Activated naive CD4-positive, alpha-beta T cell treated with anti-CD3 and anti-CD28 coated beads for 36 hours (primary cell): ENCODE data around the gene LRRC7. TPM values are rescaled to one million over a fixed set of nuclear protein-coding genes. Genes with fewer than 3 reads are reported as not detected.

Source experiments
- CTCF ChIA-PET: fragments of 350-600 bp; sonication (Branson Sonifier 250); formaldehyde crosslinking; loops from one replicate; lab custom pipeline; 2021; ENCODE audit warnings: antibody characterized with exemption; lab: Charles Lee
- DNase-seq: peaks from one replicate; pipeline ENCODE4 v3.0.0-alpha.2; 2020
- H3K27ac Mint-ChIP-seq: one replicate; pipeline ENCODE4 v1.8.0; 2021; ENCODE audit warnings: mild to moderate bottlenecking, mixed read lengths
- H3K27me3 Mint-ChIP-seq: one replicate; pipeline ENCODE4 v1.8.0; 2021; ENCODE audit warnings: low read depth, mixed read lengths
- H3K36me3 Mint-ChIP-seq: one replicate; pipeline ENCODE4 v1.8.0; 2021; ENCODE audit warnings: low read depth, mixed read lengths
- H3K4me1 Mint-ChIP-seq: one replicate; pipeline ENCODE4 v1.8.0; 2021; ENCODE audit warnings: low read depth, mixed read lengths
- H3K4me3 Mint-ChIP-seq: one replicate; pipeline ENCODE4 v1.8.0; 2021; ENCODE audit warnings: mild to moderate bottlenecking, moderate library complexity, mixed read lengths
- H3K9me3 Mint-ChIP-seq: one replicate; pipeline ENCODE4 v1.8.0; 2021; ENCODE audit warnings: mixed read lengths
- intact Hi-C: fragments of 100-400 bp; cut with micrococcal nuclease; formaldehyde crosslinking; loops from one replicate; pipeline ENCODE4 v1.15.1; 2023
- total RNA-seq, 2 experiments: library from RNA; stranded (reverse); gene quantifications; one replicate each; pipeline ENCODE4 v1.2.3, GENCODE V29; 2021

The LRRC7 gene
- total RNA-seq, 2 experiments from 2014 or later, result not detected

- peaks cover 2% of the 10 kb centered on the region for H3K9me3 Mint-ChIP-seq
- no peak overlapping the region for H3K4me3 Mint-ChIP-seq
- H3K27ac Mint-ChIP-seq, result no peak overlapping the region
- CTCF ChIA-PET, result no interaction called here
- H3K27me3 Mint-ChIP-seq, result no peaks in the 10 kb centered on the region
- H3K4me1 Mint-ChIP-seq, result no peaks in the 10 kb centered on the region
- intact Hi-C loops, result no loop called here
- no peak for DNase-seq
- no peaks in the 10 kb centered on the region for H3K36me3 Mint-ChIP-seq
Observed at GRCh38 chr1:69827732-69828131, 260.0 kb downstream of the LRRC7 start.

DNA sequence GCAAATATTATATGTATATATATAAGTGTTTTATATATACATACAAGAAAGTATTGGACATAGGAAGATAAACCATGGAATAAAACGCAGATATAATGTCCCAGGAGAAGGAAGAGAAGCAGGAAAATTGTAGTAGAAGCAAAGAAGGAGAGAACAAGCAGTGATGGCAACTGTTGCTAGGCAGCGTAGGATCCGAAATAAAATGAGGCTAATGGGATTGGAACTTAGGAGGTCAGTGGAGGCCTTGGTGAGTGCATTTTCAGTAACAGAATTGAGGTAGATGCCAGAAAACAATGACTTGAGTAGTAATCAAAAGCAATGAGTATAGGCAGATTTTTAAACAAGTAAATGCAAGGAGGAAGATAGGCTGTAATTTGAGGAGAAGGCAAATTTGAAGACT, 265.8 kb downstream of the LRRC7 start:
- CTCF ChIA-PET, result no interaction called here
- H3K4me3 Mint-ChIP-seq, result no peak overlapping the region
- intact Hi-C loops, result no loop called here
- no peaks in the 10 kb centered on the region for H3K36me3 Mint-ChIP-seq
- H3K9me3 Mint-ChIP-seq, result no peaks in the 10 kb centered on the region
- H3K27ac Mint-ChIP-seq, result no peak overlapping the region
- H3K27me3 Mint-ChIP-seq, result no peaks in the 10 kb centered on the region
- H3K4me1 Mint-ChIP-seq, result no peaks in the 10 kb centered on the region
- DNase-seq, result no peak

- no peaks in the 10 kb centered on the region for H3K4me1 Mint-ChIP-seq
- DNase-seq, result no peak
- CTCF ChIA-PET, result no interaction called here
- H3K27me3 Mint-ChIP-seq, result no peaks in the 10 kb centered on the region
- no peaks in the 10 kb centered on the region for H3K9me3 Mint-ChIP-seq
- intact Hi-C loops, result no loop called here
- H3K36me3 Mint-ChIP-seq, result no peaks in the 10 kb centered on the region
- H3K27ac Mint-ChIP-seq, result no peak overlapping the region
- no peak overlapping the region for H3K4me3 Mint-ChIP-seq
Observed at GRCh38 chr1:69834336-69834735, 266.6 kb downstream of the LRRC7 start.

- CTCF ChIA-PET, result no interaction called here
- intact Hi-C loops, result no loop called here
- no peaks in the 10 kb centered on the region for H3K27me3 Mint-ChIP-seq
Observed at GRCh38 chr1:69835955-69836354, 268.2 kb downstream of the LRRC7 start.

GRCh38 chr1:69836971-69837636, 269.4 kb downstream of the LRRC7 start:
- CTCF ChIA-PET, result no interaction called here
- Mint-ChIP-seq H3K4me1 (no peaks in the 10 kb centered on the region), H3K27me3 (no peaks in the 10 kb centered on the region), H3K36me3 (no peaks in the 10 kb centered on the region), H3K4me3 (no peak overlapping the region), H3K9me3 (no peaks in the 10 kb centered on the region), H3K27ac (no peak overlapping the region)
- intact Hi-C loops, result no loop called here
- no peak for DNase-seq

More at GRCh38 chr1:69835955-69836354, 268.2 kb downstream of the LRRC7 start:
- no peak for DNase-seq
- Mint-ChIP-seq H3K4me1 (no peaks in the 10 kb centered on the region), H3K4me3 (no peak overlapping the region), H3K36me3 (no peaks in the 10 kb centered on the region), H3K27ac (no peak overlapping the region), H3K9me3 (no peaks in the 10 kb centered on the region)

- H3K4me1 Mint-ChIP-seq, result no peaks in the 10 kb centered on the region
- no peak overlapping the region for H3K4me3 Mint-ChIP-seq
- no peak for DNase-seq
- no peaks in the 10 kb centered on the region for H3K9me3 Mint-ChIP-seq
- H3K27ac Mint-ChIP-seq, result no peak overlapping the region
- CTCF ChIA-PET, result no interaction called here
- intact Hi-C loops, result no loop called here
- H3K36me3 Mint-ChIP-seq, result no peaks in the 10 kb centered on the region
- H3K27me3 Mint-ChIP-seq, result no peaks in the 10 kb centered on the region
Observed at GRCh38 chr1:69842326-69842725, 274.6 kb downstream of the LRRC7 start.

GRCh38 chr1:69845655-69846054, 277.9 kb downstream of the LRRC7 start:
- intact Hi-C loops, result no loop called here
- CTCF ChIA-PET, result no interaction called here
- Mint-ChIP-seq H3K9me3 (no peaks in the 10 kb centered on the region), H3K27ac (no peak overlapping the region), H3K27me3 (no peaks in the 10 kb centered on the region), H3K4me1 (no peaks in the 10 kb centered on the region), H3K36me3 (no peaks in the 10 kb centered on the region), H3K4me3 (no peak overlapping the region)
- DNase-seq, result no peak

- CTCF ChIA-PET, result no interaction called here
- H3K27ac Mint-ChIP-seq, result no peak overlapping the region
- no peaks in the 10 kb centered on the region for H3K9me3 Mint-ChIP-seq
- DNase-seq, result no peak
- no peaks in the 10 kb centered on the region for H3K36me3 Mint-ChIP-seq
- intact Hi-C loops, result no loop called here
- no peaks in the 10 kb centered on the region for H3K4me1 Mint-ChIP-seq
- no peak overlapping the region for H3K4me3 Mint-ChIP-seq
- no peaks in the 10 kb centered on the region for H3K27me3 Mint-ChIP-seq
Observed at GRCh38 chr1:69846267-69846666, 278.5 kb downstream of the LRRC7 start.

DNA sequence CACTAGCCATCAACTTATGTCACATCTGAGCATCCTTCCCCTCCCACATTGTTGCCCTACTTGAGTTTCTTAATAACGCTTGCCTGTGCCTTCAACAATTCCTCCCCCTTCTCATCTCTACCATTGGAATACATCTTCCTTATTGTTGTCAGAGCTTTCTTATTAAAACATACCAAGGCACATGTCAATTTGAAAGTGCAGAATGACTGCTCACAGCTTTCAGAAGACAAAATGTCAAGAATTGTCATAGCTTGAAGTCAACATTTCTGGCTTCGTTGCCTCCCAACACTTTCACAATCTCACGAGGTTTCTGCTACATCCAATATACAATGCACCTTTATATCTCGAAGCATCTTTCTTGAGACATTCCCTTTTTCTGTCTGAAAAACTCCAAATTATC, 279.9 kb downstream of the LRRC7 start:
- CTCF ChIA-PET, result no interaction called here
- intact Hi-C loops, result no loop called here
- Mint-ChIP-seq H3K27me3 (no peaks in the 10 kb centered on the region), H3K27ac (no peak overlapping the region), H3K4me1 (no peaks in the 10 kb centered on the region), H3K36me3 (no peaks in the 10 kb centered on the region), H3K9me3 (no peaks in the 10 kb centered on the region), H3K4me3 (no peak overlapping the region)
- DNase-seq, result no peak

DNA sequence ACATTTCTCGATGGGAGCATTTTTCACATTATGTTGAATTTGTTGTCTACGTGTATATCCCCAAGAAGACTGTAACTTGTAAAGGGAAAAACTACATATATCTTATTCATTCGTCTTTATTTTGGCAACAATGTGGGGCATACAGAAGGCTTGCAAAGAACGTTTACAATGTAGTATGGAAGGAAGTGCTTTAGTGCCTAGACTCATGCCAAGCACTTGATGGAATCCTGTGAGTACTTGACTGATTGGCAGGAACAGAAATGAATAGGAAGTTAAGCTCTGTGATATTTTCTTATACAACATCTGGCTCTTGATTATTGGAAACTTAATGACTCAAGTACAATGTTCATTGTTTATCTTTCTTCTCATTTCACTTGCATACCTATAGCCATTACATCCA, 284.4 kb downstream of the LRRC7 start:
- Mint-ChIP-seq H3K4me3 (no peak overlapping the region), H3K36me3 (no peaks in the 10 kb centered on the region), H3K4me1 (no peaks in the 10 kb centered on the region), H3K27me3 (no peaks in the 10 kb centered on the region), H3K27ac (no peak overlapping the region), H3K9me3 (no peaks in the 10 kb centered on the region)
- intact Hi-C loops, result no loop called here
- CTCF ChIA-PET, result no interaction called here
- no peak for DNase-seq

DNA sequence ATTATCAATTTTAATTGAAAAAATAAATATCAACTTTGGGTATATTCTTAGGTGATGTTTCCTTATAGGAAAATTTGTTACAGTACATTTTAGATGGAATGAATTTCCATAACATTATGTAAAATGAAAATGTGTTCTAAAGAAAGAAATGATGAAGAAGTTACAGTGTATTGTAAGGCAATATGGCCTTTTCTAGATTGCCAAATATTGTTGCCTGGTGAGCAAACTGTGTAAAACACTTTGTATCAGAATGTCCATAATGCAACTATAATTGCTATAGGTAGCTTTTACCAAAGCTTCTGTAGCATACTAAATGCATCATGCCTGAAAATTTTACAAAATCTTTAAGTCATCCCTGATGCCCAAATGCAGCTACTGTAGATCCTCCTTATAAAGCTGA, 285.0 kb downstream of the LRRC7 start:
- DNase-seq, result no peak
- H3K4me3 Mint-ChIP-seq, result no peak overlapping the region
- H3K36me3 Mint-ChIP-seq, result no peaks in the 10 kb centered on the region
- H3K9me3 Mint-ChIP-seq, result no peaks in the 10 kb centered on the region
- no peak overlapping the region for H3K27ac Mint-ChIP-seq
- intact Hi-C loops, result no loop called here
- H3K4me1 Mint-ChIP-seq, result no peaks in the 10 kb centered on the region
- no peaks in the 10 kb centered on the region for H3K27me3 Mint-ChIP-seq
- CTCF ChIA-PET, result no interaction called here

GRCh38 chr1:69858534-69858933, 290.8 kb downstream of the LRRC7 start:
- H3K36me3 Mint-ChIP-seq, result no peaks in the 10 kb centered on the region
- H3K4me3 Mint-ChIP-seq, result no peak overlapping the region
- no peaks in the 10 kb centered on the region for H3K4me1 Mint-ChIP-seq
- peaks cover 2% of the 10 kb centered on the region for H3K9me3 Mint-ChIP-seq
- intact Hi-C loops, result no loop called here
- no peak for DNase-seq
- CTCF ChIA-PET, result no interaction called here
- H3K27ac Mint-ChIP-seq, result no peak overlapping the region
- H3K27me3 Mint-ChIP-seq, result no peaks in the 10 kb centered on the region

GRCh38 chr1:69861641-69862040, 293.9 kb downstream of the LRRC7 start:
- no peak overlapping the region for H3K4me3 Mint-ChIP-seq
- no peak for DNase-seq
- H3K4me1 Mint-ChIP-seq, result no peaks in the 10 kb centered on the region
- CTCF ChIA-PET, result no interaction called here
- peaks cover 2% of the 10 kb centered on the region for H3K9me3 Mint-ChIP-seq
- no peak overlapping the region for H3K27ac Mint-ChIP-seq
- intact Hi-C loops, result no loop called here
- no peaks in the 10 kb centered on the region for H3K27me3 Mint-ChIP-seq
- H3K36me3 Mint-ChIP-seq, result no peaks in the 10 kb centered on the region
